IMR-90 (cell line): Measurements from ENCODE around the gene KCTD19. TPM values are rescaled to one million over a fixed set of nuclear protein-coding genes. Genes with fewer than 3 reads are reported as not detected.

Experiments used
- ATAC-seq: fragments of 200-7000 bp; cut with Tn5 transposase; 2 replicates; pipeline ENCODE4 v1.9.1; 2020; ENCODE audit warnings: low read depth, mild to moderate bottlenecking, moderate library complexity
- BruUV-seq: library from RNA; stranded (reverse); fragments of 400-500 nt; replicated peaks from 2 replicates; lab custom pipeline; 2021; lab: Mats Ljungman, UMichigan
- CTCF ChIA-PET: fragments of 300-600 bp; formaldehyde crosslinking; extraction: SDS; loops from one replicate; lab custom pipeline; 2021; ENCODE audit warnings: antibody characterized with exemption; lab: Yijun Ruan, JAX
- POLR2A ChIA-PET: fragments of 300-600 bp; sonication (Branson Sonifier 250); formaldehyde crosslinking; loops from one replicate; lab custom pipeline; 2022; ENCODE audit warnings: antibody characterized with exemption; ENCODE audit not compliant: unreplicated experiment; lab: Charles Lee
- DNase-seq: peaks from one replicate; pipeline ENCODE4 v3.0.0; 2013
- H2AFZ ChIP-seq: replicated peaks from 2 replicates; pipeline ENCODE3; 2013; ENCODE audit warnings: low read length, mild to moderate bottlenecking; ENCODE audit not compliant: poor library complexity
- H2AK5ac ChIP-seq: 2 replicates; pipeline ENCODE4 v1.6.1; 2013; ENCODE audit warnings: low read depth, low read length, inconsistent platforms
- H2AK9ac ChIP-seq: replicated peaks from 2 replicates; pipeline ENCODE3; 2013; ENCODE audit warnings: mild to moderate bottlenecking, low read depth, low read length, moderate library complexity; ENCODE audit not compliant: poor library complexity
- H2BK120ac ChIP-seq: 2 replicates; pipeline ENCODE4 v1.6.1; 2013; ENCODE audit warnings: low read depth, low read length, inconsistent platforms
- H2BK15ac ChIP-seq: 3 replicates; pipeline ENCODE4 v1.6.1; 2013; ENCODE audit warnings: low read depth, low read length, inconsistent platforms
- H2BK20ac ChIP-seq: 2 replicates; pipeline ENCODE4 v1.6.1; 2013; ENCODE audit warnings: low read depth, mild to moderate bottlenecking, inconsistent platforms, low read length, moderate library complexity
- H2BK5ac ChIP-seq: 2 replicates; pipeline ENCODE4 v1.6.1; 2013; ENCODE audit warnings: mild to moderate bottlenecking, low read depth, low read length, inconsistent platforms; ENCODE audit not compliant: poor library complexity, severe bottlenecking
- H3K14ac ChIP-seq: replicated peaks from 2 replicates; pipeline ENCODE4 v1.6.1; 2013; ENCODE audit warnings: low read depth, low read length, inconsistent platforms
- H3K18ac ChIP-seq: 2 replicates; pipeline ENCODE4 v1.6.1; 2013; ENCODE audit warnings: low read depth, low read length, control low read depth
- H3K23ac ChIP-seq: 2 replicates; pipeline ENCODE4 v1.6.1; 2013; ENCODE audit warnings: low read depth, low read length, inconsistent platforms
- H3K27ac ChIP-seq: 2 replicates; pipeline ENCODE4 v1.5.1; 2013; ENCODE audit warnings: mild to moderate bottlenecking, control low read depth, low read length; ENCODE audit not compliant: insufficient read depth
- H3K27me3 ChIP-seq: 2 replicates; pipeline ENCODE4 v1.6.1; 2013; ENCODE audit warnings: low read length; ENCODE audit not compliant: control insufficient read depth, insufficient read depth
- H3K36me3 ChIP-seq: 2 replicates; pipeline ENCODE4 v1.6.1; 2013; ENCODE audit warnings: low read length, mixed read lengths; ENCODE audit not compliant: control insufficient read depth, insufficient read depth
- H3K4ac ChIP-seq: 2 replicates; pipeline ENCODE4 v1.6.1; 2013; ENCODE audit warnings: low read depth, low read length, inconsistent platforms
- H3K4me1 ChIP-seq: 2 replicates; pipeline ENCODE4 v1.6.1; 2013; ENCODE audit warnings: low read length, mixed read lengths; ENCODE audit not compliant: control insufficient read depth, insufficient read depth
- H3K4me2 ChIP-seq: 2 replicates; pipeline ENCODE4 v1.6.1; 2013; ENCODE audit warnings: low read depth, mild to moderate bottlenecking, control low read depth, low read length, moderate library complexity
- H3K4me3 ChIP-seq: 2 replicates; pipeline ENCODE4 v1.5.1; 2013; ENCODE audit warnings: low read depth, mild to moderate bottlenecking, control low read depth, low read length, moderate library complexity; ENCODE audit not compliant: insufficient read depth
- H3K56ac ChIP-seq: 2 replicates; pipeline ENCODE4 v1.6.1; 2013; ENCODE audit warnings: low read length, inconsistent platforms; ENCODE audit not compliant: insufficient read depth; ENCODE audit errors: extremely low read depth
- H3K79me1 ChIP-seq, 2 experiments: 2 replicates each; pipeline ENCODE4 v1.6.1; 2013; ENCODE audit warnings: low read length in 2 of 2, inconsistent platforms in 1 of 2, low read depth in 1 of 2
- H3K9ac ChIP-seq: 2 replicates; pipeline ENCODE4 v1.6.1; 2013; ENCODE audit warnings: low read depth, low read length, control low read depth
- H3K9me1 ChIP-seq: 2 replicates; pipeline ENCODE4 v1.6.1; 2013; ENCODE audit warnings: low read length, inconsistent platforms; ENCODE audit not compliant: insufficient read depth
- H3K9me3 ChIP-seq: 2 replicates; pipeline ENCODE4 v1.6.1; 2013; ENCODE audit warnings: low read length; ENCODE audit not compliant: control insufficient read depth, insufficient read depth
- H4K20me1 ChIP-seq: 2 replicates; pipeline ENCODE4 v1.6.1; 2013; ENCODE audit warnings: low read length, inconsistent platforms; ENCODE audit not compliant: insufficient read depth
- H4K5ac ChIP-seq: 2 replicates; pipeline ENCODE4 v1.6.1; 2013; ENCODE audit warnings: mild to moderate bottlenecking, low read depth, low read length, control low read depth
- H4K8ac ChIP-seq, 2 experiments: 2 replicates each; pipeline ENCODE4 v1.6.1; 2013; ENCODE audit warnings: low read depth in 2 of 2, low read length in 2 of 2, control low read depth in 1 of 2, inconsistent platforms in 1 of 2
- H4K91ac ChIP-seq: 2 replicates; pipeline ENCODE4 v1.6.1; 2013; ENCODE audit warnings: low read depth, low read length, inconsistent platforms; ENCODE audit not compliant: insufficient read depth
- BHLHE40 ChIP-seq: fragments of 150-350 bp; IDR thresholded peaks from 2 replicates; pipeline ENCODE4 v1.6.1; 2016; ENCODE audit warnings: mild to moderate bottlenecking, low read depth, low read length
- CEBPB ChIP-seq: IDR thresholded peaks from 2 replicates; pipeline ENCODE4 v1.6.1; 2012; ENCODE audit warnings: low read depth, low read length, improper control_type of control experiment
- CHD1 ChIP-seq: IDR thresholded peaks from 2 replicates; pipeline ENCODE4 v1.6.1; 2012; ENCODE audit warnings: low read depth, low read length, improper control_type of control experiment
- CTCF ChIP-seq: conservative IDR thresholded peaks from 2 replicates; pipeline ENCODE4 v1.5.1; 2012; ENCODE audit warnings: mild to moderate bottlenecking, low read depth, low read length, improper control_type of control experiment
- ELK1 ChIP-seq: fragments of 150-350 bp; IDR thresholded peaks from 2 replicates; pipeline ENCODE4 v1.6.1; 2016; ENCODE audit warnings: low read depth, mild to moderate bottlenecking, low read length, moderate library complexity, borderline replicate concordance
- FOS ChIP-seq: fragments of 150-350 bp; IDR thresholded peaks from 2 replicates; pipeline ENCODE4 v1.6.1; 2016; ENCODE audit warnings: low read depth, low read length
- MAFK ChIP-seq: IDR thresholded peaks from 2 replicates; pipeline ENCODE4 v1.6.1; 2012; ENCODE audit warnings: low read depth, low read length, improper control_type of control experiment
- MAZ ChIP-seq: IDR thresholded peaks from 2 replicates; pipeline ENCODE4 v1.6.1; 2012; ENCODE audit warnings: low read depth, mild to moderate bottlenecking, low read length, improper control_type of control experiment, moderate library complexity, borderline replicate concordance
- MXI1 ChIP-seq: IDR thresholded peaks from 2 replicates; pipeline ENCODE4 v1.6.1; 2012; ENCODE audit warnings: low read depth, mild to moderate bottlenecking, low read length, moderate library complexity, borderline replicate concordance
- NFE2L2 ChIP-seq: fragments of 150-350 bp; IDR thresholded peaks from 2 replicates; pipeline ENCODE4 v1.6.1; 2016; ENCODE audit warnings: low read depth, mild to moderate bottlenecking, low read length
- POLR2A ChIP-seq: IDR thresholded peaks from 2 replicates; pipeline ENCODE4 v1.6.1; 2012; ENCODE audit warnings: mild to moderate bottlenecking, low read depth, low read length
- RAD21 ChIP-seq: IDR thresholded peaks from 2 replicates; pipeline ENCODE4 v1.6.1; 2012; ENCODE audit warnings: low read length, improper control_type of control experiment
- RCOR1 ChIP-seq: IDR thresholded peaks from 2 replicates; pipeline ENCODE4 v1.6.1; 2012; ENCODE audit warnings: mild to moderate bottlenecking, low read length, improper control_type of control experiment; ENCODE audit not compliant: insufficient replicate concordance
- RFX5 ChIP-seq: IDR thresholded peaks from 2 replicates; pipeline ENCODE4 v1.8.0; 2012; ENCODE audit warnings: low read depth, mild to moderate bottlenecking, low read length, moderate library complexity
- SMC3 ChIP-seq: fragments of 150-350 bp; IDR thresholded peaks from 2 replicates; pipeline ENCODE4 v1.6.1; 2016; ENCODE audit warnings: low read depth, mild to moderate bottlenecking, antibody characterized with exemption, low read length, moderate library complexity
- USF2 ChIP-seq: fragments of 150-350 bp; IDR thresholded peaks from 2 replicates; pipeline ENCODE4 v1.6.1; 2017; ENCODE audit warnings: mild to moderate bottlenecking, antibody characterized with exemption, low read length, low read depth
- WGBS, 2 experiments: methylation state at CpG; one replicate each; pipeline versions ENCODE4 v1.1.5 to v1.1.7; 2013; ENCODE audit warnings: missing lambda C conversion rate in 2 of 2; ENCODE audit not compliant: insufficient read length in 1 of 2; ENCODE audit errors: extremely low coverage in 2 of 2; 5-methylcytosine and 5-hydroxymethylcytosine counted together
- dilution Hi-C: fragments of 300-500 bp; cut with HindIII; formaldehyde crosslinking; loops from one replicate; pipeline ENCODE4 v1.14.3; 2018; ENCODE audit warnings: low sequenced_read_pairs; ENCODE audit not compliant: unreplicated experiment
- in situ Hi-C: fragments of 300-500 bp; cut with MboI; formaldehyde crosslinking; loops from 3 replicates; pipeline ENCODE4 v1.14.3; 2019; ENCODE audit warnings: low sequenced_read_pairs, inconsistent platforms, mixed read lengths
- intact Hi-C: fragments of 100-400 bp; cut with micrococcal nuclease; formaldehyde crosslinking; loops from 2 replicates; pipeline ENCODE4 v1.10.0; 2022
- polyA plus RNA-seq, 3 experiments: library from polyadenylated mRNA; depleted of rRNA; stranded (reverse); fragments of >200 nt; gene quantifications; 2 replicates each; pipeline ENCODE4 v1.2.3, GENCODE V29; 2012; ENCODE audit warnings: low replicate concordance in 1 of 3
- total RNA-seq: library from RNA; depleted of rRNA; stranded (reverse); fragments of >200 nt; gene quantifications from 2 replicates; pipeline ENCODE4 v1.2.3, GENCODE V29; 2012

KCTD19 gene
- total and polyA plus RNA-seq, 2 of the 4 experiments (the other 2 are of a cell fraction) = under 0.01 to 0.07 TPM

- H3K36me3 ChIP-seq = peaks cover 18% of the 10 kb centered on the region
- dilution Hi-C loops = no loop called here
- POLR2A ChIA-PET = no interaction called here
These were observed 68.9 kb downstream of the KCTD19 start for GRCh38 chr16:67257486-67258160.

More at GRCh38 chr16:67257486-67258160, 68.9 kb downstream of the KCTD19 start:
- no peak overlapping the region for H3K4me3 ChIP-seq
- no peak overlapping the region for H3K9ac ChIP-seq
- no peak for TF ChIP-seq ELK1
- no peak for TF ChIP-seq MAZ
- no peak for TF ChIP-seq MAFK
- TF ChIP-seq USF2 = no peak
- no peak for TF ChIP-seq CHD1
- TF ChIP-seq RCOR1 = no peak
- no peak for TF ChIP-seq NFE2L2
- no peak for TF ChIP-seq SMC3
- no peak for TF ChIP-seq MXI1
- TF ChIP-seq CTCF = no peak
- no peak for TF ChIP-seq POLR2A
- TF ChIP-seq RFX5 = no peak
- TF ChIP-seq RAD21 = no peak
- no peak for TF ChIP-seq FOS
- no peak for TF ChIP-seq BHLHE40
- TF ChIP-seq CEBPB = no peak
- no peak overlapping the region for H4K91ac ChIP-seq
- no peak overlapping the region for H2AK9ac ChIP-seq
- ATAC-seq = no peak
- no peaks in the 10 kb centered on the region for H3K27me3 ChIP-seq
- BruUV-seq = no TSS peak
- no peak overlapping the region for H3K18ac ChIP-seq
- no peak overlapping the region for H3K56ac ChIP-seq
- no peak overlapping the region for H2BK15ac ChIP-seq
- no peak overlapping the region for H3K23ac ChIP-seq
- CTCF ChIA-PET = no interaction called here
- in situ Hi-C loops = loop anchor here (10.0 kb wide), 1 partner anchor 197 kb away; no protein-coding TSS in a partner anchor
- 88% methylated on average over 2 of the region's 4 CpGs; no CpG with 5 or more reads in 1 of the 2 experiments for WGBS, 2 experiments
- peaks cover 2% of the 10 kb centered on the region; the same call in 1 of the 2 replicates for H3K4me1 ChIP-seq
- H2AFZ ChIP-seq = no peak overlapping the region
- no peaks in the 10 kb centered on the region for H3K9me3 ChIP-seq
- no peak overlapping the region for H3K27ac ChIP-seq
- no peak overlapping the region for H4K8ac ChIP-seq
- no peak overlapping the region for H2BK120ac ChIP-seq
- H2BK5ac ChIP-seq = no peak overlapping the region
- no peak overlapping the region for H2AK5ac ChIP-seq
- no peak overlapping the region for H2BK20ac ChIP-seq
- no peak overlapping the region for H3K14ac ChIP-seq
- no peak for DNase-seq
- H3K4me2 ChIP-seq = no peak overlapping the region
- H4K20me1 ChIP-seq = no peaks in the 10 kb centered on the region
- no peaks in the 10 kb centered on the region for H3K79me1 ChIP-seq
- intact Hi-C loops = no loop called here
- no peaks in the 10 kb centered on the region for H3K9me1 ChIP-seq
- no peak overlapping the region for H4K5ac ChIP-seq
- no peak overlapping the region for H3K4ac ChIP-seq
